H9 (cell line): ENCODE data around the gene UMOD. TPM values are rescaled to one million over a fixed set of nuclear protein-coding genes. Genes with fewer than 3 reads are reported as not detected.

ENCODE experiments used
- DNase-seq: peaks from one replicate; pipeline ENCODE4 v3.0.0-alpha.2; 2017
- H2AFZ ChIP-seq: one replicate; pipeline ENCODE4 v1.6.1; 2013; ENCODE audit warnings: mild to moderate bottlenecking, low read length, control low read depth, moderate library complexity
- H2AK5ac ChIP-seq: 2 replicates; pipeline ENCODE4 v1.6.1; 2013; ENCODE audit warnings: low read length, control low read depth, mixed read lengths; ENCODE audit not compliant: insufficient read length
- H2BK120ac ChIP-seq: one replicate; pipeline ENCODE4 v1.6.1; 2013; ENCODE audit warnings: low read depth, mild to moderate bottlenecking, low read length, control low read depth, inconsistent platforms; ENCODE audit not compliant: poor library complexity, severe bottlenecking
- H2BK12ac ChIP-seq: 2 replicates; pipeline ENCODE4 v1.6.1; 2013; ENCODE audit warnings: low read length, control low read depth, mixed read lengths, low read depth; ENCODE audit not compliant: insufficient read length
- H2BK15ac ChIP-seq: 2 replicates; pipeline ENCODE4 v1.6.1; 2013; ENCODE audit warnings: low read depth, low read length, control low read depth
- H2BK20ac ChIP-seq: one replicate; pipeline ENCODE4 v1.6.1; 2013; ENCODE audit warnings: low read depth, mild to moderate bottlenecking, low read length, control low read depth, inconsistent platforms; ENCODE audit not compliant: poor library complexity, severe bottlenecking
- H2BK5ac ChIP-seq: 2 replicates; pipeline ENCODE4 v1.6.1; 2013; ENCODE audit warnings: low read length, control low read depth, mixed read lengths; ENCODE audit not compliant: insufficient read length
- H3K14ac ChIP-seq: 2 replicates; pipeline ENCODE4 v1.6.1; 2013; ENCODE audit warnings: low read length, control low read depth; ENCODE audit not compliant: insufficient read depth
- H3K18ac ChIP-seq: 2 replicates; pipeline ENCODE4 v1.6.1; 2013; ENCODE audit warnings: low read depth, mild to moderate bottlenecking, mixed read lengths, low read length, control low read depth; ENCODE audit not compliant: insufficient read length
- H3K23ac ChIP-seq: 2 replicates; pipeline ENCODE4 v1.6.1; 2013; ENCODE audit warnings: low read length, control low read depth, mixed read lengths, low read depth; ENCODE audit not compliant: insufficient read length
- H3K23me2 ChIP-seq: 2 replicates; pipeline ENCODE4 v1.6.1; 2013; ENCODE audit warnings: low read depth, mild to moderate bottlenecking, mixed read lengths, low read length, control low read depth; ENCODE audit not compliant: insufficient read length, poor library complexity, severe bottlenecking
- H3K27ac ChIP-seq: 2 replicates; pipeline ENCODE4 v1.5.1; 2013; ENCODE audit warnings: low read length, control low read depth, mixed read lengths, low read depth; ENCODE audit not compliant: insufficient read length
- H3K27me3 ChIP-seq: 2 replicates; pipeline ENCODE4 v1.6.1; 2013; ENCODE audit warnings: low read length, control low read depth, inconsistent platforms; ENCODE audit not compliant: insufficient read depth
- H3K4ac ChIP-seq: 2 replicates; pipeline ENCODE4 v1.6.1; 2013; ENCODE audit warnings: low read depth, mild to moderate bottlenecking, control low read depth, inconsistent platforms, low read length, moderate library complexity
- H3K4me1 ChIP-seq: 2 replicates; pipeline ENCODE4 v1.6.1; 2013; ENCODE audit warnings: low read length, control low read depth, inconsistent platforms; ENCODE audit not compliant: insufficient read depth
- H3K4me2 ChIP-seq: 2 replicates; pipeline ENCODE4 v1.6.1; 2013; ENCODE audit warnings: low read length, control low read depth, mixed read lengths; ENCODE audit not compliant: insufficient read length, insufficient read depth
- H3K56ac ChIP-seq: 2 replicates; pipeline ENCODE4 v1.6.1; 2013; ENCODE audit warnings: low read depth, mild to moderate bottlenecking, mixed read lengths, low read length, control low read depth; ENCODE audit not compliant: insufficient read length
- H3K79me1 ChIP-seq: 2 replicates; pipeline ENCODE4 v1.6.1; 2013; ENCODE audit warnings: low read depth, mild to moderate bottlenecking, moderate library complexity, low read length, control low read depth, inconsistent platforms; ENCODE audit not compliant: insufficient read depth, poor library complexity, severe bottlenecking
- H3K79me2 ChIP-seq: 2 replicates; pipeline ENCODE4 v1.6.1; 2013; ENCODE audit warnings: low read length, control low read depth, inconsistent platforms; ENCODE audit not compliant: insufficient read depth
- H3K9ac ChIP-seq: 2 replicates; pipeline ENCODE4 v1.6.1; 2013; ENCODE audit warnings: low read length, control low read depth, mixed read lengths; ENCODE audit not compliant: insufficient read length; ENCODE audit errors: extremely low read depth
- H3K9me3 ChIP-seq: one replicate; pipeline ENCODE4 v1.6.1; 2013; ENCODE audit warnings: low read depth, low read length, inconsistent platforms; ENCODE audit not compliant: control insufficient read depth
- H3T11ph ChIP-seq: one replicate; pipeline ENCODE4 v1.6.1; 2013; ENCODE audit warnings: mild to moderate bottlenecking, low read length, control low read depth, inconsistent platforms
- H4K20me1 ChIP-seq: one replicate; pipeline ENCODE4 v1.6.1; 2013; ENCODE audit not compliant: control insufficient read depth, insufficient read length, insufficient read depth
- H4K5ac ChIP-seq: 2 replicates; pipeline ENCODE4 v1.6.1; 2013; ENCODE audit warnings: low read depth, mild to moderate bottlenecking, mixed read lengths, low read length, control low read depth; ENCODE audit not compliant: insufficient read length
- H4K8ac ChIP-seq: replicated peaks from 2 replicates; pipeline ENCODE4 v1.6.1; 2013; ENCODE audit warnings: low read length, control low read depth, mixed read lengths, low read depth; ENCODE audit not compliant: insufficient read length
- H4K91ac ChIP-seq: 2 replicates; pipeline ENCODE4 v1.6.1; 2013; ENCODE audit warnings: low read depth, mild to moderate bottlenecking, moderate library complexity, mixed read lengths, low read length, control low read depth; ENCODE audit not compliant: insufficient read length
- H3K27ac Mint-ChIP-seq, 3 experiments: 2 replicates in 2 of 3; 3 replicates in 1 of 3; pipeline ENCODE4 v1.8.0; 2020 to 2021; ENCODE audit warnings: mixed read lengths in 3 of 3, mild to moderate bottlenecking in 1 of 3, moderate library complexity in 1 of 3
- H3K27me3 Mint-ChIP-seq: 2 replicates; pipeline ENCODE4 v1.8.0; 2021; ENCODE audit warnings: low read depth, mild to moderate bottlenecking, moderate library complexity, mixed read lengths
- H3K36me3 Mint-ChIP-seq, 3 experiments: 2 replicates in 2 of 3; 3 replicates in 1 of 3; pipeline ENCODE4 v1.8.0; 2020 to 2021; ENCODE audit warnings: low read depth in 3 of 3, mixed read lengths in 3 of 3; ENCODE audit not compliant: insufficient read depth in 1 of 3
- H3K4me1 Mint-ChIP-seq, 2 experiments: 2 replicates each; pipeline ENCODE4 v1.8.0; 2020; ENCODE audit warnings: mixed read lengths in 2 of 2
- H3K4me3 Mint-ChIP-seq, 2 experiments: 2 replicates in 1 of 2; 3 replicates in 1 of 2; pipeline ENCODE4 v1.8.0; 2020 to 2021; ENCODE audit warnings: mild to moderate bottlenecking in 2 of 2, mixed read lengths in 2 of 2, moderate library complexity in 1 of 2
- H3K9me3 Mint-ChIP-seq, 2 experiments: 2 replicates in 1 of 2; 3 replicates in 1 of 2; pipeline ENCODE4 v1.8.0; 2020; ENCODE audit warnings: mild to moderate bottlenecking in 2 of 2, mixed read lengths in 2 of 2, moderate library complexity in 1 of 2
- CTCF ChIP-seq: fragments of 200-600 bp; sonication (generic); conservative IDR thresholded peaks from 3 replicates; pipeline ENCODE4 v1.8.0; 2021; ENCODE audit warnings: antibody characterized with exemption, mild to moderate bottlenecking
- WGBS: extraction: QIAGEN DNeasy Blood & Tissue Kit; methylation state at CpG from one replicate; pipeline ENCODE4 v1.1.7; 2013; ENCODE audit warnings: missing lambda C conversion rate, low lambda C conversion rate, mixed read lengths; ENCODE audit not compliant: insufficient read length; ENCODE audit errors: extremely low coverage; 5-methylcytosine and 5-hydroxymethylcytosine counted together
- total RNA-seq: library from RNA; stranded (reverse); gene quantifications from 2 replicates; pipeline ENCODE4 v1.2.1, GENCODE V29; 2021

Gene UMOD
- total RNA-seq, 1 experiment from 2014 or later: not detected

DNA sequence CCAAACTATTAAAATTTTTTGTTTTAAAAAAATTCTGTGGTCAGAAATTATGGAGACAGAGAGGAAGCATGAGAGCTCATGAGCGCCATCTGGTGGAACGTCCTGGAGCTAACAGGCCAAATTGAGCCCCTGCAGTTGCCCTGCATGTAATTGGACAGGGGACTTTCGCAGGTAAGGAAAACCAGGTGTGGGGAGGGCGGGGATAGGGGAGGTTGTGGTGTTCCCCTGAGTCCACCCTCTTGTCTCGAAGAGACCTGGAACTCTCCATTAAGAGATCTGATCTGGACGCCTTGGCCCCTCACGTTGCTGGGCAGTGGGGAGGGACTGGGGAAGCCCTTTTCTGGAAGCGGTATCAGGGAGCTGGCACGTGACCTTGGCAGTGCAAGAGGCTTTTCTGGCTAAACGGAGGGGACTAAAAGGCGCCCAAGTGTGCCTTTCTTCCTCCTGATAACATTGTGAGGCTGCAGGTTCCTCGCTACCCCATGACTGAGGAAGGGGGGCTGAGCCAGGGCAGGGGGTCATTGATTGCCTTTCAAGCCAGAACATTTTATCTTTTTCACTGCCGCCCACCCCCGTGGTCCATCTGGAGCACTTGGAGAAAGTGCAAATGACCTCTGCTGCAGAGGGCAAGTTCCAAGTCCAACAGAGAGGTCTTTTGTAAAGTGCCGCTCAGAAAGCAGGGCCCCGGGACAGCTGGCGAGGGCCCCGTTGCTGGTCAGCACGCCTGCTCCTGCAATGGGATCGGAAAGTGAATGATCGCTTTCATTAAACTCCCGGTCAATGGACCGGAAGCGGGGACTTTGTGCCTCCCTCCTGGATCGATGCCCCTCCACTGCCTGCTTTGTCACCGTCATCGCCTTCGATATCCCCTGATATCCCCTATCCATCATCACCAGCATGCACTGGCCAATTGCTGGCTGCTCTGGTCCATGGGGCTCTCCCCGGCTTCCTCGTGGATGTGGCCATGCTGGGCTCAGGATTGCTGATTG is 33.6 kb upstream of the UMOD start:
- Histone ChIP-seq H3K18ac (peak overlapping the region; percentile 79), H3K4ac (no peak overlapping the region), H3K9me3 (no peaks in the 10 kb centered on the region), H2BK5ac (no peak overlapping the region), H3T11ph (no peak overlapping the region), H2AK5ac (no peak overlapping the region), H3K23me2 (peaks cover 5% of the 10 kb centered on the region), H3K79me1 (no peaks in the 10 kb centered on the region), H3K23ac (no peak overlapping the region), H3K9ac (peak overlapping the region; percentile 20), H3K4me1 (no peaks in the 10 kb centered on the region), H4K91ac (no peak overlapping the region), H2BK20ac (no peak overlapping the region), H2BK120ac (no peak overlapping the region), H4K8ac (no peak overlapping the region), H3K4me2 (peak overlapping the region; percentile 65), H3K14ac (peak overlapping the region; percentile 76; the same call in 1 of the 2 replicates), H4K20me1 (no peaks in the 10 kb centered on the region), H4K5ac (no peak overlapping the region), H3K27me3 (no peaks in the 10 kb centered on the region), H3K56ac (no peak overlapping the region), H3K27ac (no peak overlapping the region), H3K79me2 (no peaks in the 10 kb centered on the region), H2BK12ac (no peak overlapping the region), H2BK15ac (no peak overlapping the region), H2AFZ (peak overlapping the region; percentile 98)
- Mint-ChIP-seq H3K4me1 (peaks cover 9 to 10% of the 10 kb centered on the region in 2 experiments), H3K4me3 (peak overlapping the region; percentile 71 to 75), H3K9me3 (no peaks in the 10 kb centered on the region), H3K36me3 (no peaks in the 10 kb centered on the region), H3K27me3 (peaks cover 10% of the 10 kb centered on the region), H3K27ac (peak overlapping the region in 1 of 3 experiments; percentile 86; a peak in 1 of 7 replicates)
- DNase-seq: peak; percentile 81
- peak; percentile 87 for TF ChIP-seq CTCF
- no CpG with 5 or more reads among the region's 30 CpGs for WGBS
